ENCODE data around the gene PRAMEF1. TPM values are rescaled to one million over a fixed set of nuclear protein-coding genes. Genes with fewer than 3 reads are reported as not detected.

The PRAMEF1 gene
- total and polyA plus RNA-seq, 2 of the 4 experiments (the other 2 are of a cell fraction): not detected

- Histone ChIP-seq H3K23ac (ENCODE audit: low read depth, low read length) (no peak overlapping the region), H4K91ac (ENCODE audit: insufficient read depth, low read depth, low read length) (no peak overlapping the region), H2BK120ac (ENCODE audit: low read depth, low read length) (no peak overlapping the region), H3K18ac (ENCODE audit: low read depth, low read length) (no peak overlapping the region), H3K4me1 (ENCODE audit: control insufficient read depth, insufficient read depth, low read length) (no peaks in the 10 kb centered on the region), H3K79me1 (ENCODE audit: low read depth in 1 of 2, low read length in 2 of 2) (no peaks in the 10 kb centered on the region), H2AK9ac (replicated peaks; ENCODE audit: low read depth, low read length, poor library complexity) (no peak overlapping the region), H3K4me2 (ENCODE audit: low read depth, low read length) (no peak overlapping the region), H3K4me3 (ENCODE audit: insufficient read depth, low read depth, low read length) (no peak overlapping the region), H3K14ac (replicated peaks; ENCODE audit: low read depth, low read length) (no peak overlapping the region), H3K9ac (ENCODE audit: low read depth, low read length) (no peak overlapping the region), H2AK5ac (ENCODE audit: low read depth, low read length) (no peak overlapping the region), H2BK5ac (ENCODE audit: low read depth, low read length, poor library complexity, severe bottlenecking) (no peak overlapping the region), H3K4ac (ENCODE audit: low read depth, low read length) (no peak overlapping the region), H4K8ac (ENCODE audit: low read depth in 2 of 2, low read length in 2 of 2) (no peak overlapping the region), H2BK20ac (ENCODE audit: low read depth, low read length) (no peak overlapping the region), H4K20me1 (ENCODE audit: insufficient read depth, low read length) (no peaks in the 10 kb centered on the region), H3K27me3 (ENCODE audit: control insufficient read depth, insufficient read depth, low read length) (no peaks in the 10 kb centered on the region), H3K56ac (ENCODE audit: extremely low read depth, insufficient read depth, low read length) (no peak overlapping the region), H3K27ac (ENCODE audit: insufficient read depth, low read length) (no peak overlapping the region), H3K36me3 (ENCODE audit: control insufficient read depth, insufficient read depth, low read length) (no peaks in the 10 kb centered on the region), H3K9me1 (ENCODE audit: insufficient read depth, low read length) (no peaks in the 10 kb centered on the region), H2BK15ac (ENCODE audit: low read depth, low read length) (no peak overlapping the region), H2AFZ (replicated peaks; ENCODE audit: low read length, poor library complexity) (no peak overlapping the region), H3K9me3 (ENCODE audit: control insufficient read depth, insufficient read depth, low read length) (peaks cover 4% of the 10 kb centered on the region), H4K5ac (ENCODE audit: low read depth, low read length) (no peak overlapping the region)
- ChIA-PET CTCF (no interaction called here), POLR2A (ENCODE audit: unreplicated experiment) (no interaction called here)
- in situ Hi-C loops (cut with MboI; ENCODE audit: low sequenced_read_pairs) (no loop called here), intact Hi-C loops (cut with micrococcal nuclease) (no loop called here), dilution Hi-C loops (cut with HindIII; ENCODE audit: low sequenced_read_pairs, unreplicated experiment) (no loop called here)
- BruUV-seq (replicated peaks): no TSS peak
- ATAC-seq (ENCODE audit: low read depth) (no peak), DNase-seq (no peak)
- TF ChIP-seq RCOR1 (IDR thresholded peaks at IDR 0.05; ENCODE audit: insufficient replicate concordance, low read length) (no peak), USF2 (IDR thresholded peaks at IDR 0.05; ENCODE audit: low read depth, low read length) (no peak), FOS (IDR thresholded peaks at IDR 0.05; ENCODE audit: low read depth, low read length) (no peak), CEBPB (IDR thresholded peaks at IDR 0.05; ENCODE audit: low read depth, low read length) (no peak), CHD1 (IDR thresholded peaks at IDR 0.05; ENCODE audit: low read depth, low read length) (no peak), MXI1 (IDR thresholded peaks at IDR 0.05; ENCODE audit: borderline replicate concordance, low read depth, low read length) (no peak), BHLHE40 (IDR thresholded peaks at IDR 0.05; ENCODE audit: low read depth, low read length) (no peak), SMC3 (IDR thresholded peaks at IDR 0.05; ENCODE audit: low read depth, low read length) (no peak), NFE2L2 (IDR thresholded peaks at IDR 0.05; ENCODE audit: low read depth, low read length) (no peak), ELK1 (IDR thresholded peaks at IDR 0.05; ENCODE audit: borderline replicate concordance, low read depth, low read length) (no peak)
Measured at GRCh38 chr1:12748778-12749355, 42.3 kb upstream of the PRAMEF1 start.

Data from IMR-90 (cell line).